GM18909 (cell line): ENCODE results near the gene MYH2.

Experiments used
- ATAC-seq: cut with Tn5 transposase; IDR thresholded peaks from one replicate; pipeline ENCODE4 v1.9.1; 2021; ENCODE audit warnings: mild to moderate bottlenecking; ENCODE audit not compliant: unreplicated experiment, poor library complexity

The MYH2 gene

DNA sequence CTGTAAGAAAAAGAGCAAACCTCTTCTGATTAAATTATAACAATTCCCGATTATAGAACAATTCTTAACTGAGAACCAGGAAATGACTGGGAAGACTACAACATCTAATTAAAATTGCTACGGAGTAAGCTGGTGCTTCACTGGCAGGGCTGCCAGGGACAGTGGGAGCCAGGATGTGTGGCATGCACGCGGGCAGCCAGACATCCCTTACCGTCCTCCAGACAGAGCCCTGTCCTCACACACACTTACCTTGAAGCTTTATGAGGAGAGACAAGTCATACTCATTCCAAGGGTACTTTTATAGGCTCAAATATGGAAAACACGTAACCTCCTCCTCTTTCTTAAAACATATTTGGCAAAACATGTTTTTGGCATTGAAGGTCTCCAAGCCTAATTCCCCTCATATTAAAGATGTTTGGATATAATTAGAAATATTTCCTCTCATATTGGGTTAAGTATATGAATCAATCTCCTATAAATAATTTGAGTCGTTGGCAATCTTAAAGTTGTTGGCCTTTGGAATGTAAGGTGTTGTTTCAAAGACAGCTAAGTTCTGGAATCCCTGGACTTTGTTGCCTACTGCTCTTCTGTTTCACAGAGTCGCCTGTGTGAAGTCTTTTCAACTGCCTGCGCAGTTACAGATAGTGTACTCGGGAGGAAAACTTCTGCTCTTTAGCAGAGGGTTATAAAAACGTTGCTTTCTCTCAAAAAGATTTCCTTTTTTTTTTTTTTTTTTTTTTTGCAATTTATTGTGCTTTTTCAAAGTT lies 31.0 kb downstream of the MYH2 start, which contains the start of gene MYH1:
Gene MYH1, minus strand, starts transcription at position 272 of the 767 bp plus-strand sequence. CDS start 1,900 bp downstream, outside the sequence.
- ATAC-seq, result no peak

DNA sequence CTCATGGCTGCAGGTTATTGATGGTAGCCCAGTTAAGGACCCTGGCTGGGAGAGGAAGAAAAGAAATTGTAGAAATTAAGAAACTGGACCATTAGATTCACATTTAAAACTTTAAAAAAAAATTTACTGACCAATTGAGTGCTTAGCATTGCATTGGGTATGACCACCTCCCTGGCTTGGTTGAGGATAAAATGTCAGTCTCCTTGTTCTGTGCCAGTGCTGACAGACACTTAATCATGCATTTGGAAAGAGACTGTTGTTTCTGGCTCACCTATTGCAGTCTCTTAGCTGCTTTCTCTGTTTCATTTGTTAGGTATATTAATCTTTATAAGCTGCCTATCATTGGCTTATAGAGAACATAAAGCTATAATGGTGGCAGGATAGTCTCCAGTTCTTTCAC lies 32.8 kb downstream of the MYH2 start:
- no peak for ATAC-seq

DNA sequence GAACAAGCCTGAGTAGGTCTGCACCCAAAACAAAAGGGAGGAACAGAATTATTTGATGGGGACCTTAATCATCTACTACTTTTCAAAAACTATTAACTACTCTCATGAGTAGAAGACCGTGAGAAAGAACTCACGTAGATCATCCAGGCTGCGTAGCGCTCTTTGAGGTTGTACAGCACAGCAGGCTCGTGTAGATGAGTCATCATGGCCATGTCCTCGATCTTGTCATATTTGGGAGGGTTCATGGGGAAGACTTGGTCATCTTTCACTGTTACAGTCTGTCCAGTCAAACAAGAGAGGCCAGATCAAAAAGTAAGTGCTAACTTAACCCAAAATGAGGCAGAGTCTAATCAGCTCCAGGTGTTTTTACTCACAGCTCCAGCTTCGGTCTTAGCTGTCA lies 33.4 kb downstream of the MYH2 start:
- ATAC-seq, result no peak

DNA sequence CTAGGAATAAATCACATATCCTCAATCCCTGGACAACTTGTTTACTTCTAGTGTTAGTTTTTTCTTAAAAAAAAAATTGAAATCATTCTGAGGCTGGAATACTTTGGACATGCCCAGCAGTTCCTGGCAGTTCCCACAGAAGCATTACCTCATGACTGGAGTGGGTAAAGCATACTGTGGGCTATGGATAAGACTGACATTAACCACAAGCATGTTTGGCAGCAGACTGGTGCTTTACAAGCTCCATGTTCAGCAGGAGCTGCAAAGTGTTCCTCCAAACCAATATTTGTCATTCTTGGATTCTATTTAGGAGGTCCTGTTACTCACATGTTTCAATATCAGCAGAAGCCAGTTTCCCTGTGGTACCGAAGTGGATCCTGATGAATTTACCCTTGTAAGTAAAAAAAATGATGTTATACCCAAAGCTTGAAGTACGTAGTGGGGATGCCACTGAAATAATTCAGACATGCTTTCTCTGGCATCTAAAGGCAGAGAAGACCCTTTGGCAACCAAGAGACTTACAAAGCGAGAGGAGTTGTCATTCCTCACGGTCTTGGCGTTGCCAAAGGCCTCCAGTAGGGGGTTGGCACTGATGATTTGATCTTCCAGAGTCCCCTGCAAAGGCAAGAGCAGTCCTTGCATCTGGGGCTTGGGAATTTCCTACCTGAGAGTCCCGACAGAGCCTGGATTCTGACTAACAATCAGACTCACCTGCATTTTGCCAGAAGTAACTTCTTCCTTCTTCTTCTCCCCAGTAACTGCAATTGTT lies 36.0 kb downstream of the MYH2 start:
- ATAC-seq, result no peak

DNA sequence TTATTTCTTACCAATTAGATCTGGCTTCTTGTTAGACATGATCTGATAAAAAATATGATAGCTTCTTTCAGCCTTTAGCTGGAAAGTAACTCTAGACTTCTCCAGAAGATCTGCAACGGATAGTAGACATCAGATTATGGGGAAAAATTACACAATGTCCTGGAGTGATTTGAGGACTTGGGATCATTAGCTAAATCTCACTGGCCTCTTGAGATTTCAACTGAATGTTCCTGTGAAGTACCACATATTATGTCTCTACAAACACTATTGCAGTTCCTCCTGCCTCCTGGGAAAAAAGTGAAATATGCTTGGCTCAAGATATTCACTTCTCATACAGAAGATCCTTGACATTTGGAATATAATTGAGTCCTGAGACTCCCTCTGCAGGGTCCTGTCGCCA lies 36.6 kb downstream of the MYH2 start:
- no peak for ATAC-seq

DNA sequence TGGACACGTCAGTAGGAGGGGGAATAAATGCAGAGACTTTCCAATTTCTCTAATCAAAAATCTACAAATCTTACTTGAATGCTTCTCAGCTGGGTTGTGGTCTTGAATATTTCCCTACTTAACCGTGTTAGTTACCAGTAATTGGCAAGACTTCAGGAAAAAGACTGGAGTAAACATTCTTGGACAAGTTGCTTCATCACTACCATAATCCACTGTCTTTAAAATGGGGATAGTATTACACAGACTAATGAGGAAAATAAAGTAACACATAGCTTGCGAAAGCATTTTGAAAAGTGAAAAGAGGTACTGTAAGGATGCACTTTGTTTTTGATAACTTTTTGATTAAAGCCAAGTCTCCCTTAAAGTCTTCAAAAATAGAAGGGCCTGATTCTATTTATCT lies 49.5 kb downstream of the MYH2 start:
- no peak for ATAC-seq

DNA sequence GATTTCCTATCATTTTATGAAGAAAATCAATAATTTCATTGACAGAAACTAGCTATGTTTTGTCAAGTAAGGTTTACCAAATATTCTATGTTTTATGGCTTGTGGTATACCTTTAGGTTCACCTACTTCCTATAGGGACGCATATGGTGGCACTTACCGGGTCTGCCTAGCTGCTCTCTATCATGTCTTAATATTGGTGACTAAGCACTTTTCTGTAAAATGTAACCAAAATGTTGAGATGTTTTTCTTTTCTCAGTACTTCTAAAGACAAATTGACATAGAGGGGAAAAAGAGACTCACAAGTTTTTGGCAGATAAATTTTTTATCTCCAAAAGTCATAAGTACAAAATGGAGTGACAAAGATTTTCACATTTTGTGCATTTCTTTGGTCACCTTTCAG lies 57.5 kb downstream of the MYH2 start:
- ATAC-seq, result no peak

DNA sequence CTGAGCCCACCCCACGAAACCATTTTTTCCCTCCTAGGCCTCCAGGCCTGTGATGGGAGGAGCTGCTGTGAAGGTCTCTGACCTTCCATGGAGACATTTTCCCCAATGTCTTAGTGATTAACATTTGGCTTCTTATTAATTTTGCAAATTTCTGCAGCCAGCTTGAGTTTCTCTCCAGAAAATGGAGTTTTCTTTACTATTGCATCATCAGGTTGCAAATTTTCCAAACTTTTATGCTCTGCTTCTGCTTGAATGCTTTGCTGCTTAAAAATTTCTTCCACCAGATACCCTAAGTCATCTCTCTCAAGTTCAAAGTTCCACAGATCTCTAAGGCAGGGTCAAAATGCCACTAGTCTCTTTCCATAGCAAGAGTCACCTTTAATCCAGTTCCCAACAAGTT lies 67.2 kb downstream of the MYH2 start:
- no peak for ATAC-seq

DNA sequence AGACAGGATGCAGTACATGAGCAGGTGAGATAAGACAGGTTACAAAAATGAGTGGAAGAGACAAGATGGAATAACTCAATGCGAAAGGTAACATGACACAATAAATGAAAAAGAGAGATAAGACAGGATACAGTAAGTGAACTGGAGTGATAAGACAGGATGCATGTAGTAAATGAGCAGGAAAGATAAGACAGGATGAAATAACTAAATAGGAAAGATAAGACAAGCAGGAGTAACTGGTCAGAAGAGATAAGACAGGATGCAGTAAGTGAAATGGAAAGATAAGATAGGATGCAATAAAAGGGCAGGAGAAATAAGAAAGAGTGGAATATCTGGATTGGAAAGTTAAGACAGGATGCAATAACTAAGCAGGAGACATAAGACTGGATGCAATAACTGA lies 71.8 kb downstream of the MYH2 start:
- no peak for ATAC-seq

DNA sequence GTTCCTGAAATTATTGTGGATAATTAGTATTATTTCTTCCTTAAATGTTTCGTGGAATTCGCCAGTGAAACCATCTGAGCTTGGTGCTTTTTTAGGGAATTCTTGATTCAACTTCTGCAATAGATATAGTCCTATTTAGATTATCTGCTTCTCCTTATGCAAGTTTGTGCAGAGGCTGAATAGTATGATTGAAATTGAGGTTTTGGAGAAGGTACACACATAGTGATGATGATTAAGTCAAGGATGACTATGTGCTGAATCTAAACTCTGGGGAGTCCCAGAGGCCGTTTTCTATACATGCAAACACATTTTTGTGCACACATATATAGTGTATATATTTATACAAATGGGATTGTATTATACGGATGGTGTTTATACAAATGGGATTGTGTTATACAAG lies 74.9 kb downstream of the MYH2 start:
- ATAC-seq, result no peak

DNA sequence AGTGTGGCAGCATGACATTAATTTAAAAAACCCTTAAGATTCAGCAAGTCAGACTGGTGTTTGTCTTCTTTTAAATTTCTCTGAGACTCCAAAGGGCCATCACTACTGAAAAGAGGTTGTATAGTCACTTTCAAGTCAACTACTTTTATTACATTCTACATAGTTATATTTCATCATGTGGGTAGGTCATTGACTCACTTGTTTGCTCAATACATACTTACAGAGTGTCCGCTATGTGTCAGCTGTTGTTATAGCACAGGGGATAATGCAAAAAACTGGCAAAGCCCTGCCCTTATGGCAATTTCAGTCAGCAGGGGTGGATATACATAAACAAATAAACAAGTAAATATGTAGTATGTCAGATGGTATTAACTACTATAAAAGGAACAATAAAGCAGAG lies 77.6 kb downstream of the MYH2 start:
- no peak for ATAC-seq
